Measurements from ENCODE around the gene ACSM4.
"Not testable (repeated sequence)": the region's sequence is repeated elsewhere in the genome, so short reads cannot be mapped to it uniquely, and the experiment has no call there.

DNA sequence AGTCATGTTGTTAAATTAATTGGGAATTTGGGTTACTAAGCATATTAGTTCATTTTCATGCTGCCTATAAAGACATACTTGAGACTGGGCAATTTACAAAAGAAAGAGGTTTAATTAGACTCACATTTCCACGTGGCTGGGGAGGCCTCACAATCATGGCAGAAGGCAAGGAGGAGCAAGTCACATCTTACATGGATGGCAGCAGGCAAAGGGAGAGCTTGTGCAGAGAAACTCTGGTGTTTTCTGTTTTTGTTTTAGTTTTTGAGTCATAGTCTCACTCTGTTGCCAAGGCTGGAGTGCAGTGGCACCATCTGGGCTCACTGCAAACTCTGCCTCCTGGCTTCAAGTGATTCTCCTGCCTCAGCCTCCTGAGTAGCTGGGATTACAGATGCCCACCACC, 13.3 kb upstream of the ACSM4 start:
- TF ChIP-seq EZH2 (IDR thresholded peaks at IDR 0.05; ENCODE audit: low read length, missing control alignments), result not testable (repeated sequence)
- TF ChIP-seq, protein P1, sequence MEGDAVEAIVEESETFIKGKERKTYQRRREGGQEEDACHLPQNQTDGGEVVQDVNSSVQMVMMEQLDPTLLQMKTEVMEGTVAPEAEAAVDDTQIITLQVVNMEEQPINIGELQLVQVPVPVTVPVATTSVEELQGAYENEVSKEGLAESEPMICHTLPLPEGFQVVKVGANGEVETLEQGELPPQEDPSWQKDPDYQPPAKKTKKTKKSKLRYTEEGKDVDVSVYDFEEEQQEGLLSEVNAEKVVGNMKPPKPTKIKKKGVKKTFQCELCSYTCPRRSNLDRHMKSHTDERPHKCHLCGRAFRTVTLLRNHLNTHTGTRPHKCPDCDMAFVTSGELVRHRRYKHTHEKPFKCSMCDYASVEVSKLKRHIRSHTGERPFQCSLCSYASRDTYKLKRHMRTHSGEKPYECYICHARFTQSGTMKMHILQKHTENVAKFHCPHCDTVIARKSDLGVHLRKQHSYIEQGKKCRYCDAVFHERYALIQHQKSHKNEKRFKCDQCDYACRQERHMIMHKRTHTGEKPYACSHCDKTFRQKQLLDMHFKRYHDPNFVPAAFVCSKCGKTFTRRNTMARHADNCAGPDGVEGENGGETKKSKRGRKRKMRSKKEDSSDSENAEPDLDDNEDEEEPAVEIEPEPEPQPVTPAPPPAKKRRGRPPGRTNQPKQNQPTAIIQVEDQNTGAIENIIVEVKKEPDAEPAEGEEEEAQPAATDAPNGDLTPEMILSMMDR (conservative IDR thresholded peaks at IDR 0.05 in 1 of 2, IDR thresholded peaks at IDR 0.05 in 1 of 2; ENCODE audit: low read depth in 1 of 2, low read length in 2 of 2), result not testable (repeated sequence)
